Tibial nerve (tissue), 4 donors: Measurements from ENCODE around the gene YEATS4.

Experiments
- EP300 ChIP-seq, 2 donors: sonication (generic); formaldehyde crosslinking; IDR thresholded peaks; one replicate each; pipeline ENCODE4 v1.6.1; 2017; ENCODE audit warnings: antibody characterized with exemption in 2 of 2, mild to moderate bottlenecking in 1 of 2
- TF ChIP-seq, protein P1 (sequence below), 5 experiments: fragments of 200-600 bp in 3 of 5; fragments of 450-650 bp in 2 of 5; sonication (generic) in 3 of 5; IDR thresholded peaks; one replicate each; pipeline ENCODE4 v1.5.1; 2016 to 2019; ENCODE audit warnings: antibody characterized with exemption in 5 of 5, mild to moderate bottlenecking in 3 of 5, moderate library complexity in 2 of 5

- TF ChIP-seq EP300 (IDR thresholded peaks at IDR 0.05) = no peak
- TF ChIP-seq, protein P1, sequence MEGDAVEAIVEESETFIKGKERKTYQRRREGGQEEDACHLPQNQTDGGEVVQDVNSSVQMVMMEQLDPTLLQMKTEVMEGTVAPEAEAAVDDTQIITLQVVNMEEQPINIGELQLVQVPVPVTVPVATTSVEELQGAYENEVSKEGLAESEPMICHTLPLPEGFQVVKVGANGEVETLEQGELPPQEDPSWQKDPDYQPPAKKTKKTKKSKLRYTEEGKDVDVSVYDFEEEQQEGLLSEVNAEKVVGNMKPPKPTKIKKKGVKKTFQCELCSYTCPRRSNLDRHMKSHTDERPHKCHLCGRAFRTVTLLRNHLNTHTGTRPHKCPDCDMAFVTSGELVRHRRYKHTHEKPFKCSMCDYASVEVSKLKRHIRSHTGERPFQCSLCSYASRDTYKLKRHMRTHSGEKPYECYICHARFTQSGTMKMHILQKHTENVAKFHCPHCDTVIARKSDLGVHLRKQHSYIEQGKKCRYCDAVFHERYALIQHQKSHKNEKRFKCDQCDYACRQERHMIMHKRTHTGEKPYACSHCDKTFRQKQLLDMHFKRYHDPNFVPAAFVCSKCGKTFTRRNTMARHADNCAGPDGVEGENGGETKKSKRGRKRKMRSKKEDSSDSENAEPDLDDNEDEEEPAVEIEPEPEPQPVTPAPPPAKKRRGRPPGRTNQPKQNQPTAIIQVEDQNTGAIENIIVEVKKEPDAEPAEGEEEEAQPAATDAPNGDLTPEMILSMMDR (IDR thresholded peaks at IDR 0.05) = no peak
These were observed 15.5 kb upstream of the YEATS4 start for GRCh38 chr12:69343885-69344612.
